OCI-M2 (cell line): ENCODE measurements around the gene MAGEA4.

Experiments
- DNase-seq: peaks from one replicate; lab custom pipeline; 2025; ENCODE audit not compliant: unreplicated experiment; lab: John Stamatoyannopoulos, UW

Gene MAGEA4

GRCh38 chrX:151922692-151923091 is 10.0 kb downstream of the MAGEA4 start:
- no peak for DNase-seq

- DNase-seq: no peak
Observed at GRCh38 chrX:151923648-151924047, 11.0 kb downstream of the MAGEA4 start.

GRCh38 chrX:151929126-151929525 is 16.4 kb downstream of the MAGEA4 start:
- no peak for DNase-seq

- no peak for DNase-seq
Observed at GRCh38 chrX:151935358-151935757, 22.7 kb downstream of the MAGEA4 start.

GRCh38 chrX:151938172-151938571 is 25.5 kb downstream of the MAGEA4 start:
- no peak for DNase-seq

- DNase-seq: no peak
Observed at GRCh38 chrX:151954730-151955129, 42.0 kb downstream of the MAGEA4 start.

GRCh38 chrX:151958101-151958500 is 45.4 kb downstream of the MAGEA4 start:
- DNase-seq: no peak

- no peak for DNase-seq
Observed at GRCh38 chrX:151962034-151962433, 49.3 kb downstream of the MAGEA4 start.

GRCh38 chrX:151966236-151966635 is 53.5 kb downstream of the MAGEA4 start:
- no peak for DNase-seq

- DNase-seq: no peak
Observed at GRCh38 chrX:151970027-151970426, 57.3 kb downstream of the MAGEA4 start.

- DNase-seq: no peak
Observed at GRCh38 chrX:151970661-151971060, 58.0 kb downstream of the MAGEA4 start.

- no peak for DNase-seq
Observed at GRCh38 chrX:151973060-151973661, 60.5 kb downstream of the MAGEA4 start.

GRCh38 chrX:151973851-151974335 is 61.2 kb downstream of the MAGEA4 start:
- DNase-seq: no peak
